ENCODE results near the gene C1orf232. TPM values are rescaled to one million over a fixed set of nuclear protein-coding genes. Genes with fewer than 3 reads are reported as not detected.

C1orf232 gene
- total RNA-seq, 1 donor from 2014 or later, result not detected

- Histone ChIP-seq H3K36me3 (no peaks in the 10 kb centered on the region), H3K27ac (replicated peaks) (peak within 1 kb of the TSS; percentile 83), H3K4me1 (peaks cover 33% of the 10 kb centered on the region), H3K27me3 (ENCODE audit: low read depth) (no peaks in the 10 kb centered on the region), H3K4me3 (peak within 1 kb of the TSS; percentile 94), H3K9me3 (replicated peaks) (no peaks in the 10 kb centered on the region)
- intact Hi-C loops (cut with micrococcal nuclease), result no loop called here
- TF ChIP-seq CTCF (IDR thresholded peaks at IDR 0.05; ENCODE audit: borderline replicate concordance), result peak; percentile 92
- peak; percentile 92 for DNase-seq
These were observed 1.1 kb upstream of the C1orf232 start, which contains the start of gene ZNF593 for GRCh38 chr1:26169669-26170471. ZNF593 (plus strand) TSS chr1:26169908; CDS start chr1:26169984, 76 bp downstream.

- H3K4me1 ChIP-seq, result peaks cover 39% of the 10 kb centered on the region
- H3K4me3 ChIP-seq, result peak overlapping the region; percentile 94
- H3K27ac ChIP-seq (replicated peaks), result peak overlapping the region; percentile 83
- no peaks in the 10 kb centered on the region for H3K36me3 ChIP-seq
- H3K27me3 ChIP-seq (ENCODE audit: low read depth), result no peaks in the 10 kb centered on the region
- no peak for TF ChIP-seq CTCF (IDR thresholded peaks at IDR 0.05; ENCODE audit: borderline replicate concordance)
- intact Hi-C loops (cut with micrococcal nuclease), result no loop called here
- no peaks in the 10 kb centered on the region for H3K9me3 ChIP-seq (replicated peaks)
- no peak for DNase-seq
These were observed 413 bp upstream of the C1orf232 start for GRCh38 chr1:26169198-26169554.

- Histone ChIP-seq H3K9me3 (replicated peaks) (no peaks in the 10 kb centered on the region), H3K36me3 (no peaks in the 10 kb centered on the region), H3K27ac (replicated peaks) (no peak overlapping the region), H3K4me1 (peaks cover 57% of the 10 kb centered on the region), H3K4me3 (no peak overlapping the region), H3K27me3 (ENCODE audit: low read depth) (no peaks in the 10 kb centered on the region)
- TF ChIP-seq CTCF (IDR thresholded peaks at IDR 0.05; ENCODE audit: borderline replicate concordance), result no peak
- no peak for DNase-seq
- intact Hi-C loops (cut with micrococcal nuclease), result no loop called here
These were observed 2.0 kb downstream of the C1orf232 start for GRCh38 chr1:26166719-26167281.

GRCh38 chr1:26164861-26165842, 3.6 kb downstream of the C1orf232 start:
- H3K4me3 ChIP-seq, result peak overlapping the region; percentile 62

More at GRCh38 chr1:26164861-26165842, 3.6 kb downstream of the C1orf232 start:
- intact Hi-C loops (cut with micrococcal nuclease), result no loop called here
- peaks cover 55% of the 10 kb centered on the region for H3K4me1 ChIP-seq
- TF ChIP-seq CTCF (IDR thresholded peaks at IDR 0.05; ENCODE audit: borderline replicate concordance), result no peak
- no peaks in the 10 kb centered on the region for H3K27me3 ChIP-seq (ENCODE audit: low read depth)
- H3K9me3 ChIP-seq (replicated peaks), result no peaks in the 10 kb centered on the region
- H3K36me3 ChIP-seq, result no peaks in the 10 kb centered on the region
- peak overlapping the region; percentile 67 for H3K27ac ChIP-seq (replicated peaks)
- no peak for DNase-seq
